ENCODE results near the gene SLC35F1.
"Not testable (repeated sequence)": the region's sequence is repeated elsewhere in the genome, so short reads cannot be mapped to it uniquely, and the experiment has no call there.

The SLC35F1 gene

GRCh38 chr6:117955684-117956256 lies 48.7 kb downstream of the SLC35F1 start:
- ChIA-PET POLR2A (no interaction called here), CTCF (no interaction called here)
- no peak for DNase-seq (ENCODE audit: extremely low spot score)
- TF ChIP-seq CTCF (IDR thresholded peaks at IDR 0.05; ENCODE audit: control extremely low read depth, extremely low read depth, low read depth, missing control alignments): no peak

- POLR2A ChIA-PET: no interaction called here
- DNase-seq (ENCODE audit: extremely low spot score): no peak
Measured at GRCh38 chr6:117956386-117956785, 49.3 kb downstream of the SLC35F1 start.

GRCh38 chr6:117958536-117958935 lies 51.5 kb downstream of the SLC35F1 start:
- DNase-seq (ENCODE audit: extremely low spot score): no peak
- no peak for TF ChIP-seq CTCF (IDR thresholded peaks at IDR 0.05; ENCODE audit: control extremely low read depth, extremely low read depth, low read depth, missing control alignments)
- ChIA-PET POLR2A (no interaction called here), CTCF (interaction anchor here (1.5 to 1.9 kb wide), 2 partner anchors 16 to 17 kb away, joined by 3 to 4 read pairs; no protein-coding TSS in a partner anchor)

More at GRCh38 chr6:117956386-117956785, 49.3 kb downstream of the SLC35F1 start:
- no peak for TF ChIP-seq CTCF (IDR thresholded peaks at IDR 0.05; ENCODE audit: control extremely low read depth, extremely low read depth, low read depth, missing control alignments)
- CTCF ChIA-PET: no interaction called here

GRCh38 chr6:117960877-117961276 lies 53.8 kb downstream of the SLC35F1 start:
- no peak for TF ChIP-seq CTCF (IDR thresholded peaks at IDR 0.05; ENCODE audit: control extremely low read depth, extremely low read depth, low read depth, missing control alignments)
- no peak for DNase-seq (ENCODE audit: extremely low spot score)
- POLR2A ChIA-PET: no interaction called here
- CTCF ChIA-PET: interaction anchor here (1.0 to 3.5 kb wide), 6 partner anchors 9 to 104 kb away, joined by 3 to 26 read pairs (median 4); no protein-coding TSS in a partner anchor

GRCh38 chr6:117961301-117961700 lies 54.2 kb downstream of the SLC35F1 start:
- no peak for DNase-seq (ENCODE audit: extremely low spot score)
- ChIA-PET CTCF (interaction anchor here (1.0 to 3.5 kb wide), 5 partner anchors 8 to 20 kb away, joined by 3 to 26 read pairs (median 5); no protein-coding TSS in a partner anchor), POLR2A (no interaction called here)
- no peak for TF ChIP-seq CTCF (IDR thresholded peaks at IDR 0.05; ENCODE audit: control extremely low read depth, extremely low read depth, low read depth, missing control alignments)

GRCh38 chr6:117965763-117966162 lies 58.7 kb downstream of the SLC35F1 start:
- DNase-seq (ENCODE audit: extremely low spot score); POLR2A ChIA-PET: not testable (repeated sequence)
- CTCF ChIA-PET: interaction anchor here (0.9 to 2.1 kb wide), 4 partner anchors 9 to 21 kb away, joined by 3 to 7 read pairs (median 4); no protein-coding TSS in a partner anchor

GRCh38 chr6:117971637-117972036 lies 64.6 kb downstream of the SLC35F1 start:
- no peak for TF ChIP-seq CTCF (IDR thresholded peaks at IDR 0.05; ENCODE audit: control extremely low read depth, extremely low read depth, low read depth, missing control alignments)
- ChIA-PET CTCF (no interaction called here), POLR2A (no interaction called here)
- no peak for DNase-seq (ENCODE audit: extremely low spot score)

All from GM10248 (cell line).